HG02981 (cell line): Measurements from ENCODE around the gene MSH2.
"Not testable (repeated sequence)": the region's sequence is repeated elsewhere in the genome, so short reads cannot be mapped to it uniquely, and the experiment has no call there.

ENCODE experiments used
- ATAC-seq: cut with Tn5 transposase; IDR thresholded peaks from one replicate; pipeline ENCODE4 v1.9.1; 2021; ENCODE audit warnings: mild to moderate bottlenecking, moderate library complexity; ENCODE audit not compliant: unreplicated experiment

MSH2 gene

DNA sequence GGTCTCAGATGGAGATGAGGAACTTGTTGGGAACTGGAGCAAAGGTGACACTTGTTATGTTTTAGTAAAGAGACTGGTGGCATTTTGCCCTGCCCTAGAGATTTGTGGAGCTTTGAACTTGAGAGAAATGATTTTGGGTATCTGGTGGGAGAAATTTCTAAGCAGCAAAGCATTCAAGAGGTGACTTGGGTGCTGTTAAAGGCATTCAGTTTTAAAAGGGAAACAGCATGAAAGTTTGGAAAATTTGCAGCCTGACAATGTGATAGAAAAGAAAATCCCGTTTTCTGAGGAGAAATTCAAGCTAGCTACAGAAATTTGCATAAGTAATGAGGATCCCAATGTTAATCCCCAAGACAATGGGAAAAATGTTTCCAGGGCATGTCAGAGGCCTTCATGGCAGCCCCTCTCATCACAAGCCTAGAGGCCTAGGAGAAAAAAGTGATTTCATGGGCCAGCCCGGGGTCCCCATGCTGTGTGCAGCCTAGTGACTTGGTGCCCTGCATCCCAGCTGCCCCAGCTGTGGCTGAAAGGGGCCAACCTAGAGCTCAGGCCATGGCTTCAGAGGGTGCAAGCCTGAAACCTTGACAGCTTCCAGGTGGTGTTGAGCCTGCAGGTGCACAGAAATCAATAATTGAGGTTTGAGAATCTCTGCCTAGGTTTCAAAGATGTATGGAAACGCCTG, 3.8 kb downstream of the MSH2 start:
- not testable (repeated sequence) for ATAC-seq

DNA sequence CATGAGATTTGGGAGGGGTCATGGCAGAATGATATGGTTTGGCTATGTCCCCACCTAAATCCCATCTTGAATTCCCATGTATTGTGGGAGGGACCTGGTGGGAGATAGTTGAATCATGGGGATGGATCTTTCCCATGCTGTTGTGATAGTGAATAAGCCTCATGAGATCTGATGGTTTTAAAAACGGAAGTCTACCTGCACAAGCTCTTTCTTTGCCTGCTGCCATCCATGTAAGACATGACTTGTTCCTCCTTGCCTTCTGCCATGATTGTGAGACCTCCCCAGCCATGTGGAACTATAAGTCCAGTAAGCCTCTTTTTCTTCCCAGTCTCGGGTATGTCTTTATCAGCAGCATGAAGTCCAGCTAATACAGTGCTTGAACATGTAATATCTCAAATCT, 5.0 kb downstream of the MSH2 start:
- ATAC-seq, result not testable (repeated sequence)

DNA sequence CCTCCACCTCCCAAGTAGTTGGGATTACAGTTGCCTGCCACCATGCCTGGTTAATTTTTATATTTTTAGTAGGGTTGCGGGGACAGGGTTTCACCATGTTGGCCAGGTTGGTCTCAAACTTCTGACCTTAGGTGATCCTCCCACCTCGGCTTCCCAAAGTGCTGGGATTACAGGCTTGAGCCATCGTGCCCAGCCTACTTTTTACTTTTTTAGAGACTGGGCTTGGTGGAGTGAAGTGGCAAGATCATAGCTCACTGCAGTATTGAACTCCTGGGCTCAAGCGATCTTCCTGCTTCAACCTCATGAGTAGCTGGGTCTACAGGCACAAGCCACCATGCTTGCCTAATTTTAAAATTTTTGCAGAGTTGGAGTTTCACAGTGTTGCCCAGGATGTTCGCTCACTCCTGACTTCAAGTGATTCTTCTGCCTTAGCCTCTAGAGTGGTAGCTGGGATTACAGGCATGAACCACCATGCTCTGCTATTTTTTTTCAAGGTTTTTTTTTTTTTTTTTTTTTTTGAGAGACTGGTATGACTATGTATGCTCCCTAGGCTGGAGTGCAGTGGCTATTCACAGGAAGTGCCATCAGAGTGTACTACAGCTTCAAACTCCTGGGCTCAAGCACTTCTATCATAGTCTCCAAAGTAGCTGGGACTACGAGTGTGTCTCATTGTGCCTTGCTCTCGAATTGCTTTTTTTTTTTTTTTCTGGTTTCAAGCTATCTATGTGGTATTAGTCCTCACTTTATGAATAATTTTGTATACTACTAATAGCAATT, 11.9 kb downstream of the MSH2 start:
- no peak for ATAC-seq

DNA sequence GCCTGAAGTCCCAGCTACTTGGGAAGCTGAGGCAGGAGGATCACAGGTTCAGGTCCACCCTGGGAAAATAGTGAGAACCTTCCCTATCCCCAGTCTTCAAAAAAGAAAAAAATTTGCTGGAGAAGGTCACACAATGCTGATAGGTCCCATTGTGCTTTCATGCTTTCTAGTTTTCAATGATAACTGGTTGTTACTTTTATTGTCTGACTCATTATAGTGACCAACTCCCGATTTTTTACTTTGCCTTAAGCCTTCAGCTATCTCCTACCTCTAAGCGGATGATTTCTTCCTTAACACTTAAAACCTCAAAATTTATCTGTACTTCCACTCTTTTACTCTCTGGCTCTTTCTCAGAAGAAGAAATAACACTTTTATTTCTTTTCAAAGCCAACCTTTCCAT, 17.3 kb downstream of the MSH2 start:
- ATAC-seq, result no peak

DNA sequence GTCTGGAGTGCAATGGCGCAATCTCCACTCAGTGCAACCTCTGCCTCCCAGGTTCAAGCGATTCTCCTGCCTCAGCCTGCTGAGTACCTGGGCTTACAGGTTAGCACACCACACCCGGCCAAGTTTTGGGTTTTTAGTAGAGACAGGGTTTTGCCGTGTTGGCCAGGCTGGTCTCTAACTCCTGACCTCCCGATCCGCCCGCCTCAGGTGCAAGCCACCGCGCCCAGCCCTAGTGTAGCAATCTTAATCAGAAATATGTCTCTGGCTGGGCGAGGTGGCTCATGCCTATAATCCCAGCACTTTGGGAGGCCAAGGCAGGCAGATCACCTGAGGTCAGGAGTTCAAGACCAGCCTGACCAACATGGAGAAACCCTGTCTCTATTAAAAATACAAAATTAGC, 17.7 kb downstream of the MSH2 start:
- ATAC-seq, result not testable (repeated sequence)

DNA sequence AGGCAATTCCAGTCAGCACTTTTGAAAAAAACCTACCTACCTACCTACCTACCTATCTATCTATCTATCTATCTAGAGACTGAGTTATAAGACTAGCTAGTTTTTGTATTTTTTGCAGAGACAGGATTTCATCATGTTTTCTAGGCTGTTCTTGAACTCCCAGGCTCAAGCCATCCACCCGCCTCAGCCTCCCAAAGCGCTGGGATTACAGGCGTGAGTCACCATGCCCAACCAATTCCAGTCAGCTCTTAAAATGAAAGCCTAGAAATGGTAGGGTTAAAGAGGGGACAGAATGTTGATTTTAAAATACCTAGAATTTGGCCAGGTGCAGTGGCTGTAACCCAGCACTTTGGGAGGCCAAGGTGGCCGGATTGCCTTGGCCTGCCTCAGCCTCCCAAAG, 19.1 kb downstream of the MSH2 start:
- ATAC-seq, result no peak

DNA sequence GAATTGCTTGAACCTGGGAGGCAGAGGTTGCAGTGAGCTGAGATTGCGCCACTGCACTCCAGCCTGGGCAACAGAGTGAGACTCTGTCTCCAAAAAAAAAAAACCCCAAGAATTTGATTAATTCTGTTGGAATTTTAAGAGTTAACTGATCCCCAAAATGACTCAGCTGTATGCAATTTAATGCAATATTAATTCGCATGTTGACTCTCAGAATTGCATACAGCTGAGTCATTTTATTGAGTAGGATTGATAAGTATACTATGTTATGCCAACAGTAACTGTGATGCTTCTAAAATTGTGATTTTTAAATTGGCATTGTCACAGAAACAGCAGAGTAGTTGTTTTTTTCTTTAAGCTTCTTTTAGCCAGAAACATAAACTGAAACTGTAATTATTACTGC, 19.6 kb downstream of the MSH2 start:
- ATAC-seq, result no peak

DNA sequence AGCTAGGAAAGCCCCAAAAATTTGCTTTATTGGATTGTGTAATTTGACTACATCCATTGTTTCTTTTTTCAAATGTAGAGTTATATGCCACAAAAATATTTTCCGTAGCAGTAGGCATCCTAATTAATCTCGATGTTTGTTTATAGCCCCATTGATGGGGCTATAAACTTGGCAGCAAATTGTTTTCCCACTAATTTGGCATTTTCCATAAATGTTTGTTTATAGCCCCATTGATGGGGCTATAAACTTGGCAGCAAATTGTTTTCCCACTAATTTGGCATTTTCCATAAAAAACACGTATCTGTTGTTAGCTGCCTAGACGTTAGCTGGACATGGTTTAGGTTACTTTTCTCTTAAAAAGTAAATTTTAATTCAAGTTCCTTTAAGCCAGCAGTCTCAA, 23.8 kb downstream of the MSH2 start:
- ATAC-seq, result no peak

DNA sequence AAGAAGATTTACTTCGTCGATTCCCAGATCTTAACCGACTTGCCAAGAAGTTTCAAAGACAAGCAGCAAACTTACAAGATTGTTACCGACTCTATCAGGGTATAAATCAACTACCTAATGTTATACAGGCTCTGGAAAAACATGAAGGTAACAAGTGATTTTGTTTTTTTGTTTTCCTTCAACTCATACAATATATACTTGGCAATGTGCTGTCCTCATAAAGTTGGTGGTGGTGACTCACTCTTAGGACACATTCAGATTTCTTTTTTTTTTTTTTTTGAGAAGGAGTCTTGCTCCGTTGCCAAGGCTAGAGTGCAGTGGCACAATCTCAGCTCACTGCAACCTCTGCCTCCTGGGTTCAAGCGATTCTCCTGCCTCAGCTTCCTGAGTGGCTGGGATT, 26.8 kb downstream of the MSH2 start:
- ATAC-seq, result no peak

DNA sequence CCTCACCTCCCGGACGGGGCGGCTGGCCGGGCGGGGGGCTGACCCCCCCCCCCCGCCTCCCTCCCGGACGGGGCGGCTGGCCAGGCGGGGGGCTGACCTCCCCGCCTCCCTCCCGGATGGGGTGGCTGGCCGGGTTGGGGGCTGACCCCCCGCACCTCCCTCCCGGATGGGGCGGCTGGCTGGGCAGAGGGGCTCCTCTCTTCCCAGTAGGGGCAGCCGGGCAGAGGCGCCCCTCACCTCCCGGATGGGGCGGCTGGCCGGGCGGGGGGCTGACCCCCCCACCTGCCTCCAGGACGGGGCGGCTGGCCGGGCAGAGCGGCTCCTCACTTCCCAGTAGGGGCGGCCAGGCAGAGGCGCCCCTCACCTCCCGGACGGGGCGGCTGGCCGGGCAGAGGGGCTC, 30.1 kb downstream of the MSH2 start:
- ATAC-seq, result not testable (repeated sequence)

DNA sequence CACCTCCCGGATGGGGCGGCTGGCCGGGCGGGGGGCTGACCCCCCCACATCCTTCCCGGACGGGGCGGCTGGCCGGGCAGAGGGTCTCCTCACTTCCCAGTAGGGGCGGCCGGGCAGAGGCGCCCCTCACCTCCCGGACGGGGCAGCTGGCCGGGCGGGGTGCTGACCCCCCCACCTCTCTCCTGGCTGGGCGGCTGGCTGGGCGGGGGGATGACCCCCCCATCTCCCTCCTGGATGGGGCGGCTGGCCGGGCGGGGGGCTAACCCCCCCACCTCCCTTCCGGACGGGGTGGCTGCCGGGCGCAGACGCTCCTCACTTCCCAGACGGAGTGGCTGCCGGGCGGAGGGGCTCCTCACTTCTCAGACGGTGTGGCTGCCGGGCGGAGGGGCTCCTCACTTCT, 30.5 kb downstream of the MSH2 start:
- ATAC-seq, result not testable (repeated sequence)

DNA sequence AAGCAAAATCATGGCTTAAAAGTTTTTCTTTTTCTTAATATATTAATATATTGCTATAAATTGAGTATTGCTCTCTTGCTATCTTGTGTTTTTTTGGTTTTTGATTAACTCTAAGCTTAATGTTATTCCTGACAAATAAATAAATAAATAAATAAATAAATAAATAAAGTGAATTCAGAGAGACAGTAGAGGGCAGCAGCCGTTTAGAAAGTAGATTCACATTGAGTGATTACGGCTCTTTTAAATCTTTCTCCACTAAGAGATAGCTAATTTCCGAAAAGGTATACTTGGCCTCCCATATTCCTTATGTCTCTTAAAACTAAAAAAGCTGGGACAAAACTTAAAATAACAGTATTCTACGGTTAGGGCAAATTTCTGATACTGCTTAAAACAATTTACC, 34.3 kb downstream of the MSH2 start:
- no peak for ATAC-seq

DNA sequence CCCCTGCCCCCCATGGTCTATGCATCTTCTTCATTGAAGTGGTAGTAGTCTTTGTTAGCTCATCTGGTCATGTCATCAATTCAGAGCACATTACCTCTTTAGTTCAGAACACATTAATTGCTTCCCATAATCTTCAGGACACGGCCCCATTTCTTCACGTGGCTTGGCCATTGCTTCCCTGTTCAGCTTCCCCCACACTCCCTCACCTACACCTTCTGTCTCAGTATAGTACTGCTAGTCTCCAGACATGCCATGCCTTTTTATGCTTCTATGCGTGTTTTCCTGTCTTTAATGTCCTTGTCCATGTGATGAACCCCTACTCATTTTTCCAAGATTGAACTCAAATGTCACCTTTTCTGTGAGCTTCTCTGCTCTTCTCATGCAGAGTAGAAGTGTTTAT, 35.1 kb downstream of the MSH2 start:
- ATAC-seq, result no peak

DNA sequence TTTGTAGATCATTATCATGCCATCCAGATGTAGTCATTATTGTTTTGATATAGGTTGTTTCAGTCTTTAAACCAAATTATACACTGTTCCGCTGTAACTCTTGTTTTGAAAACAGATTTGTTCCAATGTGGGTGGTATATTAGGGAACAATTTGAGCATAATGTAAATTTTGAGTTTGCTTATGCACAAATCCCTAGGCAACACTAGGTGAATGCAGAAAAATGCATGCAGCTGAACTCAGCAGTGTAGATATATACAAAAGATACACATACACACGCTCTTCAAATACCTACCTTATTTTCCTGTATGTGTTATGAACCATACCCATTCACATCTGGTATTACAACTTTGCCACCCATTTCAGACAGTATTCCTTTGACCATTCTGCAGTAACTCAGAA, 35.8 kb downstream of the MSH2 start:
- ATAC-seq, result no peak

DNA sequence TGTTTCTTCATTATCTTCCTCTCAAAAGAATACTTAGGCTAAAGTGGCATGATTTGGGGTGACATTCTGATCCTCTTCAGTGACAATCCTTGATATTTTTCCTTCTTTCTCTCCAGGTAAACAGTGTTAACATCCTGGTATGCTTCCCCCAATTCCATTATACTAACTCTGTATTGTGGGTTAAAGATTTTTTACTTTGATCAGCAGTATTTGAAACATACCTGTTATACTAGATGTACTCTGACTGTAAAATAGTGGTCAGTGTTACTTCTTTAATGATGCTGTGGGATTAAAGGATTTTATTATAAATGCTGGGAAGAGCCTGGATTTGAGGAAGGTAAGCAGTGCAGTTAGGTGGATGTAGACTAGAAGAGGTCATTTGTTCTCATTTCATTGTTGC, 48.8 kb downstream of the MSH2 start:
- ATAC-seq, result no peak

DNA sequence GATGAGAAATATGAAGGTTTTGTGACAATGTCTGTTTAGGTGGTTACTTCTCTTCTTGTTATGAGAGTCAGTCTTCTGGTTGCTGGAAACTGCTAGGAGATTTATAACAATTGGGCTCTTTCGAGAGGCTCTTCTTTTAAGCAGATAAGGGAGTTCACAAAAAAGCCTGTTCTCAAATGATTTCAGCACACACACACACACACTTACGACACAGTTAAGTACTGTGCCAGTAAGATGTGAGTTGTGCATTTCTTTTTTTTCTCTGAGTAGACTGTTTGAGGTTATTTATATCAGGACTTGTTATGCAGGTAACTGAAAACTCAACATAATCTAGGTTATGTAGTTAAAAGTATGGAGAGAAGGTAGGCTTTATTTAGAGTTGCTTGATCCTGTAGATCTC, 49.8 kb downstream of the MSH2 start:
- no peak for ATAC-seq

DNA sequence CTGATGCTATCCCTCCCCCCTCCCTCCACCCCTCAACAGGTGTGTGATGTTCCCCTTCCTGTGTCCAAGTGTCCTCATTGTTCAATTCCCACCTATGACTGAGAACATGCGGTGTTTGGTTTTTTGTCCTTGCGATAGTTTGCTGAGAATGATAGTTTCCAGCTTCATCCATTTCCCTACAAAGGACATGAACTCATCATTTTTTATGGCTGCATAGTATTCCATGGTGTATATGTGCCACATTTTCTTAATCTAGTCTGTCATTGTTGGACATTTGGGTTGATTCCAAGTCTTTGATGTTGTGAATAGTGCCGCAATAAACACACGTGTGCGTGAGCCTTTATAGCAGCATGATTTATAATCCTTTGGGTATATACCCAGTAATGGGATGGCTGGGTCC, 51.9 kb downstream of the MSH2 start:
- not testable (repeated sequence) for ATAC-seq

DNA sequence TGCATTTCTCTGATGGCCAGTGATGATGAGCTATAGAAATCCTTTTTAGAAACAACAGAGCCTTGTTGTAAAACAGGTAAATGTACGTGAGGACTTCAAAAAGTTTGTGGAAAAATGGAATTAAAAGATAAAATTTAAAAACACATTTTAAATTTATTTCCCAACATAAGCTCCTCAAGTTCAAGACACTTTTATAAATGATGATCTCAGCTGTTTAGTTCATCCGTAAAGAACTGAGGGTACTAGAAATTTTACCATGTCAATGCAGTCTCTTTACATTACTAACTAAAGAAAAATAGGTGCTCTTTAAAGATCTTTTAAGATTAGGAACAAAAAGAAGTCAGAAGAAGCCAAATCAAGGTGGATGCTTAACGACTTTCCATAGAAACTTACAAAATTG, 52.5 kb downstream of the MSH2 start:
- no peak for ATAC-seq

DNA sequence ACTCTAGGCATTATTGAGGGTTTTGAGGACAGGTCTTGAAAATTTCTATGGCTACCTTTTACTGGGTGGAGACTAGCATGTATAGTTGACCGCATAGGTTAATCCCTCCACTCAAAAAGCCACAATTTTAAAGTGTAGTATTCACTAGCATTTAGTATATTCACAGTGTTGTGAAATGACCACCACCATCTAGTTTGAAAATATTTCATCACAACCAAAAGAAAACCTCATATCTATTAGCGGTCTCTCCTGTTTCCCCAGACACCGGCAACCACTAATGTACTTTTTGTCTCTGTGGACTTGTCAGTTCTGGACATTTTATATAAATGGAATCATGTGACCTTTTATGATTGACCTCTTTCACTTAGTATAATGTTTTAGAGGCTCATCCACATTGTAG, 53.9 kb downstream of the MSH2 start:
- no peak for ATAC-seq

DNA sequence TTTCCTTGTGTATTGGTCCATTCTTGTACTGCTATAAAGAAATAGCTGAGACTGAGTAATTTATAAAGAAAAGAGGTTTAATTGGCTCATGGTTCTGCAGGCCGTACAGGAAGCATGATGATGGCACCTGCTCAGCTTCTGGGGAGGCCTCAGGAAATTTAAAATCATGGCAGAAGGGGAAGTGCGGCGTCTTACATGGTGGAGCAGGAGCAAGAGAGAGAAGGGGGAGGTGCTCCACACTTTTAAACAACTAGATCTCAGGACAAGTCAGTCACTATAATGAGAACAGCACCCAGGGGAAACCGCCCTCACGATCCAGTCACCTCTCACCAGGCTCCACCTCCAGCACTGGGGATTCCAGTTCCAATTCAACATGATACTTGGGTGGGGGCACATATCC, 54.3 kb downstream of the MSH2 start:
- ATAC-seq, result no peak

DNA sequence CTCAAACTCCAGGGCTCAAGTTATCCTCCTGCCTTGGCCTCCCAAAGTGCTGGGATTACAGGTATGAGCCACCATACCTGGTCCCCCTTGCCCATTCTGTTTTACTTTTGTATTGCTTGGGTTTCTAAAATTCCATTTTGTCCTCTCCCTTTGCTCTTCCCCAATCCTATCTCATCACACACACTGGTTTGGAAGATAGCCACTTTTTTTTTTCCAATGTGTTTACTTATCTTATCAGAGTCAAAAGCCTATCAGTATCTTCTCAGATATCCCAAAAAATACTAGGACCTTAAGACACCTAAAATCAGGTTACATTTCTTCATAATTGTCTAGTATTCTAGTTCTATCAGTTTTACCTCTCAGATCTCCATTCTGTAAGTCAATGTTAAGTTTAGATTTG, 56.1 kb downstream of the MSH2 start:
- ATAC-seq, result no peak

DNA sequence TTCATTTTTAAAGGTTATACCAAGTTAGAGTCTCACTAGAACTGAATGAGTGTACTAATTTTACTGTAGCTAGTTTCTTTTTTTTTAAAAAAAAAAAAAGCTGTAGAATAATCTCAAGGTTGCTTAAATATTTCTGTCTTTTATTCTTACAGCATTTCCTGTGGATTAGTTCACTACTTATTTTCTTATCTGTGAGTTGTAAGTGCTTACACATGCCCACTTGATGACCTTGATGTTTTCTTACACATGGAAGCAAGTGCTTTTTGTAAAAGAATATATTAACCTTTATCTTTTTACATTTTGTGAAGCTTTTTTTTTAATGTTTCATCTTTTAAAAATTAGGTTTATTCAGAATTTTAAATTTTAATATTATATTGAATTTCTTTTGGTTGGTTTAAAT, 57.8 kb downstream of the MSH2 start:
- ATAC-seq, result no peak
